HepG2 (cell line): ENCODE results near the gene PNMA8B. TPM values are rescaled to one million over a fixed set of nuclear protein-coding genes. Genes with fewer than 3 reads are reported as not detected.

Source experiments
- ADNP ChIP-seq: sonication (generic); formaldehyde crosslinking; IDR thresholded peaks from 2 replicates; pipeline ENCODE4 v1.4.0; 2020; ENCODE audit warnings: missing genetic modification reagents
- AGO2 ChIP-seq: fragments of 200-400 bp; formaldehyde crosslinking; optimal IDR thresholded peaks from 2 replicates; pipeline ENCODE3; 2017; ENCODE audit warnings: mild to moderate bottlenecking, low read depth, low read length, moderate library complexity
- ERF ChIP-seq: IDR thresholded peaks from 2 replicates; pipeline ENCODE4 v1.6.1; 2018; ENCODE audit warnings: missing biosample characterization, missing genetic modification reagents
- EZH2 ChIP-seq: conservative IDR thresholded peaks from 2 replicates; pipeline ENCODE4 v1.6.1; 2012; ENCODE audit warnings: mild to moderate bottlenecking, low read depth, low read length, moderate library complexity
- FOXA3 ChIP-seq: IDR thresholded peaks from 2 replicates; pipeline ENCODE4 v1.6.1; 2016; ENCODE audit warnings: missing genetic modification reagents, missing compliant biosample characterization
- FOXP1 ChIP-seq, 2 experiments: fragments of 450-650 bp in 1 of 2; IDR thresholded peaks; 2 replicates each; pipeline ENCODE4 v1.6.1; 2017 to 2018; ENCODE audit warnings: antibody characterized with exemption in 1 of 2
- IRF2 ChIP-seq: IDR thresholded peaks from 2 replicates; pipeline ENCODE4 v1.6.1; 2018; ENCODE audit warnings: missing genetic modification reagents, missing compliant biosample characterization
- LCORL ChIP-seq, 2 experiments: fragments of 450-650 bp in 1 of 2; sonication (generic) in 1 of 2; formaldehyde crosslinking in 1 of 2; IDR thresholded peaks; 2 replicates each; pipeline versions ENCODE4 v1.5.0 to v1.6.1; 2017 to 2020; ENCODE audit warnings: antibody characterized with exemption in 1 of 2, missing genetic modification reagents in 1 of 2
- MAFG ChIP-seq: sonication (generic); formaldehyde crosslinking; IDR thresholded peaks from 2 replicates; pipeline ENCODE4 v1.5.1; 2020; ENCODE audit warnings: mild to moderate bottlenecking, missing genetic modification reagents
- NFKB2 ChIP-seq: sonication (generic); formaldehyde crosslinking; IDR thresholded peaks from 2 replicates; pipeline ENCODE4 v1.4.0; 2020; ENCODE audit warnings: missing genetic modification reagents, borderline replicate concordance
- NR2C2 ChIP-seq: sonication (generic); formaldehyde crosslinking; IDR thresholded peaks from 2 replicates; pipeline ENCODE4 v1.4.0; 2020; ENCODE audit warnings: missing genetic modification reagents, mild to moderate bottlenecking, moderate library complexity, borderline replicate concordance
- PITX1 ChIP-seq: sonication (generic); formaldehyde crosslinking; IDR thresholded peaks from 2 replicates; pipeline ENCODE4 v1.5.1; 2020; ENCODE audit warnings: mild to moderate bottlenecking, missing genetic modification reagents
- RBM39 ChIP-seq: fragments of 200-400 bp; formaldehyde crosslinking; IDR thresholded peaks from one replicate; pipeline ENCODE4 v1.6.1; 2018; ENCODE audit warnings: antibody characterized with exemption, mild to moderate bottlenecking, low read depth, low read length; ENCODE audit not compliant: poor library complexity, severe bottlenecking
- REL ChIP-seq: sonication (generic); formaldehyde crosslinking; conservative IDR thresholded peaks from 2 replicates; pipeline ENCODE4 v1.8.0; 2022; ENCODE audit warnings: mild to moderate bottlenecking, missing genetic modification reagents, moderate library complexity
- SRSF1 ChIP-seq: fragments of 200-400 bp; formaldehyde crosslinking; optimal IDR thresholded peaks from 2 replicates; pipeline ENCODE3; 2017; ENCODE audit warnings: mild to moderate bottlenecking, low read depth, low read length, moderate library complexity
- TEF ChIP-seq: sonication (generic); formaldehyde crosslinking; IDR thresholded peaks from 2 replicates; pipeline ENCODE4 v1.5.0; 2020; ENCODE audit warnings: missing genetic modification reagents
- WIZ ChIP-seq: sonication (generic); formaldehyde crosslinking; IDR thresholded peaks from 2 replicates; pipeline ENCODE4 v1.5.1; 2020; ENCODE audit warnings: mild to moderate bottlenecking, missing genetic modification reagents
- ZBTB38 ChIP-seq: sonication (generic); formaldehyde crosslinking; IDR thresholded peaks from 2 replicates; pipeline ENCODE4 v1.5.1; 2020; ENCODE audit warnings: mild to moderate bottlenecking, missing genetic modification reagents
- ZMYM4 ChIP-seq: sonication (generic); formaldehyde crosslinking; IDR thresholded peaks from 2 replicates; pipeline ENCODE4 v1.8.1; 2023; ENCODE audit warnings: mild to moderate bottlenecking, missing genetic modification reagents
- ZNF235 ChIP-seq: sonication (generic); formaldehyde crosslinking; IDR thresholded peaks from 2 replicates; pipeline ENCODE4 v1.8.1; 2023; ENCODE audit warnings: mild to moderate bottlenecking, missing genetic modification reagents, borderline replicate concordance
- ZNF335 ChIP-seq: sonication (generic); formaldehyde crosslinking; IDR thresholded peaks from 2 replicates; pipeline ENCODE4 v1.4.0; 2020; ENCODE audit warnings: missing genetic modification reagents
- ZNF33B ChIP-seq: sonication (generic); formaldehyde crosslinking; IDR thresholded peaks from 2 replicates; pipeline ENCODE4 v1.5.1; 2020; ENCODE audit warnings: mild to moderate bottlenecking, missing genetic modification reagents
- ZNF362 ChIP-seq: sonication (generic); formaldehyde crosslinking; IDR thresholded peaks from 2 replicates; pipeline ENCODE4 v1.4.0; 2020; ENCODE audit warnings: missing genetic modification reagents, mild to moderate bottlenecking, borderline replicate concordance
- ZNF687 ChIP-seq: sonication (generic); formaldehyde crosslinking; IDR thresholded peaks from 2 replicates; pipeline ENCODE4 v1.5.1; 2020; ENCODE audit warnings: mild to moderate bottlenecking, missing genetic modification reagents, moderate library complexity
- ZNF841 ChIP-seq: sonication (generic); formaldehyde crosslinking; IDR thresholded peaks from 2 replicates; pipeline ENCODE4 v1.8.1; 2023; ENCODE audit warnings: missing genetic modification reagents, borderline replicate concordance
- polyA plus RNA-seq, 8 experiments: library from polyadenylated mRNA; depleted of rRNA in 3 of 8; stranded (reverse) in 7 of 8; unstranded in 1 of 8; fragments of >200 nt; fragmentation: Illumina TruSeq in 4 of 8; extraction: Trizol in 4 of 8; gene quantifications; 2 replicates each; pipeline versions ENCODE4 v1.2.1 to v1.2.3, GENCODE V29; 2011 to 2016; ENCODE audit warnings: low read depth in 4 of 8, missing spikeins in 1 of 8, mixed read lengths in 1 of 8; ENCODE audit not compliant: insufficient read depth in 1 of 8
- total RNA-seq, 5 experiments: library from RNA; depleted of rRNA; stranded (reverse); fragments of >200 nt; fragmentation: Illumina TruSeq; extraction: Trizol; gene quantifications; 2 replicates each; pipeline ENCODE4 v1.2.3, GENCODE V29; 2016; ENCODE audit warnings: low read depth in 1 of 5

The PNMA8B gene
- total and polyA plus RNA-seq, 2 of the 13 experiments (the other 11 are each of a cell fraction or from before 2014, with no cell fraction given), result not detected

GRCh38 chr19:46487802-46488445 is 7.7 kb downstream of the PNMA8B start (continued):
- peak; percentile 30; the same call in 1 of the 2 replicates for TF ChIP-seq ZNF687
- TF ChIP-seq EZH2, result no peak
- peak; percentile 21; the same call in 1 of the 2 replicates for TF ChIP-seq FOXA3 (CRISPR knock-in tag)
- no peak for TF ChIP-seq LCORL (IDR thresholded peaks at IDR 0.05)
- TF ChIP-seq LCORL (CRISPR knock-in tag; IDR thresholded peaks at IDR 0.05), result peak; percentile 36; the same call in 1 of the 2 replicates
- no peak for TF ChIP-seq NR2C2
- TF ChIP-seq ZNF235, result no peak
- no peak for TF ChIP-seq REL
- no peak for TF ChIP-seq TEF (CRISPR knock-in tag)
- peak; percentile 55; the same call in 1 of the 2 replicates for TF ChIP-seq ERF (CRISPR knock-in tag)
- TF ChIP-seq RBM39, result no peak
- TF ChIP-seq FOXP1 (IDR thresholded peaks at IDR 0.05), result no peak
- no peak for TF ChIP-seq FOXP1 (CRISPR knock-in tag; IDR thresholded peaks at IDR 0.05)
- no peak for TF ChIP-seq MAFG (CRISPR knock-in tag)
- no peak for TF ChIP-seq WIZ (CRISPR knock-in tag)
- 0 out of 2 replicates have a peak, but pooled peaks have one; percentile 13 for TF ChIP-seq PITX1 (CRISPR knock-in tag)
- peak; percentile 72; the same call in 1 of the 2 replicates for TF ChIP-seq ZNF362 (CRISPR knock-in tag)
- TF ChIP-seq AGO2, result no peak
- peak; percentile 45 for TF ChIP-seq SRSF1
- peak; percentile 35; the same call in 1 of the 2 replicates for TF ChIP-seq NFKB2
- no peak for TF ChIP-seq ADNP (CRISPR knock-in tag)
- no peak for TF ChIP-seq ZNF335
- peak; percentile 60; the same call in 1 of the 2 replicates for TF ChIP-seq ZBTB38 (CRISPR knock-in tag)
- no peak for TF ChIP-seq IRF2 (CRISPR knock-in tag)
- TF ChIP-seq ZNF33B (CRISPR knock-in tag), result no peak
- TF ChIP-seq ZNF841 (CRISPR knock-in tag), result no peak
- TF ChIP-seq ZMYM4 (CRISPR knock-in tag), result peak; percentile 37; the same call in 1 of the 2 replicates
